ENCODE data around the gene TSHR.

TSHR gene

DNA sequence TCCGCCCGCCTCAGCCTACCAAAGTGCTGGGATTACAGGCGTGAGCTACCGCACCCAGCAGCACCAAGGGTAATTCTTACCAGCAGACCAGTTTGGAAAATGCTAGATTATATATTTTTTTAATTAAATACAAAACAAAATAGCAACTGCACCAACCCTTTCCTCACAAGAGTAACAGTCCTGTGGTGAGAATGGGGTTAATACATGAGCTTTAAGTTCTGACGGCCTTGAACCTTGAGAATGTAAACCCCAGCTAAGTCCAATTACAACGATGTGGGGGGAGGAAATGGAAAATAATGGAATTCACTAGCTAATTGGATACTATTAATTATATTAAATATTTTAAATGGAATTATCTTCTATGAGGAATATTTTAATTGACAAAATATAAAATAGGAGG lies 183.0 kb downstream of the TSHR start:
- no peak for DNase-seq (ENCODE audit: low read depth)

DNA sequence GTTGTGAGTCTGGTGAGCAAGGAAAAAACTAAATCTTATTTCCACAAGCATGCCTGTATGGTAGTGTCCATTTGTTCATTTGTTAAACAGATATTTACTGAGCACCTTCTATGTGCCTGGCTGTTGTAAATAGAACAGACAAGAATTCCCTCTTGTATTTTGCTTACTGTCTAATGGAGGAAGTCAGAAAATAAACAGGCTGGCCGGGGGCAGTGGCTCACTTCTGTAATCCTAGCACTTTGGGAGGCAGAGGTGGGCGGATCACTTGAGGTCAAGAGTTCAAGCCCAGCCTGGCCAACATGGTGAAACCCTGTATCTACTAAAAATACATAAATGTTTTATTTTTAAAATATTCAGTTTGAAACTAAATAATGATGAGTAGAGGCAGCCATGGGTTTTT lies 186.0 kb downstream of the TSHR start:
- no peak for DNase-seq (ENCODE audit: low read depth)

DNA sequence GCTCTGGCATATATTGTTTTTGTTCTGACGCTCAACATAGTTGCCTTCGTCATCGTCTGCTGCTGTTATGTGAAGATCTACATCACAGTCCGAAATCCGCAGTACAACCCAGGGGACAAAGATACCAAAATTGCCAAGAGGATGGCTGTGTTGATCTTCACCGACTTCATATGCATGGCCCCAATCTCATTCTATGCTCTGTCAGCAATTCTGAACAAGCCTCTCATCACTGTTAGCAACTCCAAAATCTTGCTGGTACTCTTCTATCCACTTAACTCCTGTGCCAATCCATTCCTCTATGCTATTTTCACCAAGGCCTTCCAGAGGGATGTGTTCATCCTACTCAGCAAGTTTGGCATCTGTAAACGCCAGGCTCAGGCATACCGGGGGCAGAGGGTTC lies 188.4 kb downstream of the TSHR start:
- no peak for DNase-seq (ENCODE audit: low read depth)

DNA sequence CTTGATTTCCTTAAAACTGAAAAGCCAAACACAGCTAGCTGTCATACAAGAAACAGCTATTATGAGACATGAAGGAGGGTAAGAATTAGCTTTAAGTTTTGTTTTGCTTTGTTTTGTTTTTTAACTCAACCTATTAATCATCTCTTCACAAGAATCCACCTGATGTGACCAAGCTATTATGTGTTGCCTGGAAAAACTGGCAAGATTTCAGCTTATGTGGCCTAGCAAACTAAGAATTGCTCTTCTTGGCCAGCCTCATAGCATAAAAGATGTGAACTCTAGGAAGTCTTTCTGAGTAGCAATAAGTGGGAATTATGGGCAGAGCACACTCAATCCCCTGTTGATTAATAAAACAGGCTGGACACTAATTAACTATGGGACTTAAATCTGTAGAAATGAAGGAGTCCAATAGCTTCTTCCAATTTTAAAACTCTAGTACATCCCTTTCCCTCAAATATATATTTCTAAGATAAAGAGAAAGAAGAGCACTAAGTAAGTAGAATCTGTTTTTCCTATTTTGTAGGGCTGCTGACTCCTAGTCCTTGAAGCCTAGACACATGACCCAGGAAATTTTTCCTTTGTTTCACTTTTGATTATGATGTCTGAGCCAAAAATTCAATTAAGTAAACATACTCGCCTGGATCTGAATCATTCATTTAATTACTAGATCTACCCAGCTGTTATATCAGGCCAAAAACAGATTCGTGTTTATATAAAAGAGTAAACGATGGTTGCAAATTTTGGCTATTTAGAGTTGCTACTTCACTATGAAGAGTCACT lies 189.6 kb downstream of the TSHR start:
- DNase-seq (ENCODE audit: low read depth) = no peak

DNA sequence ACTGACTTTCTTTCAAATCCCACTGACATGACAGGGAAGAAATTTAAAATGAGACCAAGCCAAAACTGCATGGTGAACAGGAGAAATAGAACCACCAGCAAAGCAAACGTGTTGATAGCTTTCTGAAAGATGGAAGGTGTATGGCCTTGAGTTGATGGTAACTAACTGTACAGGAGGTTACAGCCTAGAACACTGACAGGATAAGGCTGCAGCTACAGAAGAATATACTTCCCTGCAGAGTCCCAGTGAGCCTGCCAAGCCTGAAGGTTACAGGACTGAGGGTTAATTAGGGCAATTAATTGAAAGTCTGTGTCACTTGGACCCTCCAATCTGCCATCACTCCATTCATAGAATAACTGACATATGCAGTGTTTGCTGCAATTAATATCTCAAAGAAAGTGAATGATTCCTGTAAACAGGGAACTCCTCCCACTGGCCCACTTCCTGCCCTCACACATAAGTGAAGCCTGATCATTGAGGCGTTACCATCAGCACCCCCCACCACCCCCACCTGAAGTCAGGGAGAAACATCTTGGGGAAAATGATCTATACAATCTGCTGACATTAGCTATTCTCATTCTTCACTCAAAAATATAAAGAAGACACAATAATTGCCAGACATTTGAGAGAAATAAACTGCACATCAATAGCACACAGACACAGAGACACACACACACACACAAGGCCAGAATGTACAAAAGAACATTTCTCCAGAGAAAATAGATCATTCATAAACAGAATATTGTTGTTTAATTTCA lies 191.9 kb downstream of the TSHR start:
- no peak for DNase-seq (ENCODE audit: low read depth)

DNA sequence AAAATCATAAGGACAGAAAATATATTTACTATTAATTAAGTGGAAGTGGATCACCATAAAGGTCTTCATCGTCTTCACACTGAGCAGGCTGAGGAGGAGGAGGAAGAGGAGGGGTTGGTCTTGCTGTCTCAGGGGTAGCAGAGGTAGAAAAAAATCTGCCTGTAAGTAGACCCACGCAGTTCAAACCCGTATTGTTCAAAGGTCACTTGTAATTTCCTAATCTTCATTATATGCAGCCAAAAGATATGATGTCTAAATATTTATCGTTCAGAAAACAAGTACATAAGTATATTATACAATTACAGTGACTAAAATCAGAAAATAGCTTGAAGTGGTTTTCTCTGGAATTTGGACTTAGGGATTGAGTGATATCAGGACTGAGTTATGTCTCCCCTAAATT lies 193.2 kb downstream of the TSHR start:
- DNase-seq (ENCODE audit: low read depth) = no peak

DNA sequence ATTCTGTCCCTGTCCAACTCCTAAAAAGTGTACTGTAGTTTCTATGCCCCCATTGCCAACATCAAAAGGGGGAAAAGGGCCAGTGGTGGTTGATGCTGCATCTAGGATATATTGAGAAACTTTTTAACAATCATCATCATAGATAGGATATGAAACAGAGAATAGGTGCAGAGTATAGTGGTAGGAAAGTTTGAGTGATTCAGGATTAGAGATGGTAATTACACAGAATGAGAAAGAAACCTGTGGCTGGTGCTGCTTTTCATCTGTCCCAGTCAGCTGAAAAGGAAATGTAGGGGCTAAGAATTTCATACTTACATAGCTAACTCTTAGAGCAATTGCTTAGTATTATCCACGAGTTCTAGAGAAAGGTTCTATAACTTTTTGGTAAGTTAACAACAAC lies 197.8 kb downstream of the TSHR start:
- no peak for DNase-seq (ENCODE audit: low read depth)

DNA sequence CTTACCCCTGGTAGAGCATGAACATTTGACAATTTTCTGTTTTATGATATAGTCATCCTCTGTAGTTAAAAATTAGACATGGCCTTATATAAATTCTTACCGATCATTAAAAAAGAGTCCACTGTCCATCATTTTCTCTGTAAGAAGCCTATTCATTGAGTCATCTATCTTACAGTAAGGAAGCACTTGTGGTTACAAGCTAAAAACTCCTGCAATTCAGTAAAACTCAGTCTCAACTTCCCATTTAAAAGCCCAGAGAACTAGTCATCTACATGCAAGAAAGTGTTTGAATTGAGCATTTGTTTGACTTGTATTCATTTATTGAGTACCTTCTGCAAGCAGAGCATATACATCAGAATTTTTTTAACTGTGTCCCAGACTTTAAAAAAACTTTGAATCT lies 202.0 kb downstream of the TSHR start:
- no peak for DNase-seq (ENCODE audit: low read depth)

DNA sequence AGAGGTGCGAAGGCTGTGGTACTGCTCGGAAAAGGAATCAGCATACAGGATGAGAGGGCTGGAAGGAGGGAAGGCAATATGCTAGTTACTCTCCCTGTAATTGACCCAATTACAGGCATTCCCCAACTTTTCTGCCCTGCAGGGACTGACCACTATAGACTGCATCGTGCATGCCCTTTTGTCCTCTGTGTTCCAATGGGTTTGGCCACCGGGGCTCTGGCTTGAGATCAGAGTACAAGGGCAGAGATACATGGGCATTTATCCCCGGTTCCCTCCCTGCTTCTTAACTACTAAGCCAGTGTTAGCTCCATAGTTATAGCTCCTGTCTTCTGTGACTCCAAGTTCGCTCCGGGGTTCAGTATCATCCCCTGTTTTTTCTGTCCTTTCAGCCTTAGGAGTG lies 205.7 kb downstream of the TSHR start:
- DNase-seq (ENCODE audit: low read depth) = no peak

DNA sequence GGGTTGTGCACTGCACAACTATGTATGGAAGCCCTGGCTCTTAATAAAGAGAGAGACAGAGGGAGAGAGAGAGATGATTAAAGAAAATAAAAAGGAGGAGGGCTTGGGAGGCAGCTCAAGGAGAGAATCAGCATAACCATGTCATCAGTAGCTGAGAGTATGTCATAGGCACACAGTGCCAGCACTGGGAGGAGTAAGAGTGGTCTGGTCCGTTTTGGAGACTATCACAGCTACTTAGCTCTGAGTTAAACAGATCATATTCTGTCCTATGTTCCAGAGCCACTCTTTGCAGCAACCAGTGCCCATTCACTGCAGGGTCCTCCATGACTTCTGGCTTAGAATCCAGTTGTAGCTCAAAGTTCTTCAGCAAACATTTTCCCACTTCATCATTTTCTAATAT lies 206.3 kb downstream of the TSHR start:
- no peak for DNase-seq (ENCODE audit: low read depth)

DNA sequence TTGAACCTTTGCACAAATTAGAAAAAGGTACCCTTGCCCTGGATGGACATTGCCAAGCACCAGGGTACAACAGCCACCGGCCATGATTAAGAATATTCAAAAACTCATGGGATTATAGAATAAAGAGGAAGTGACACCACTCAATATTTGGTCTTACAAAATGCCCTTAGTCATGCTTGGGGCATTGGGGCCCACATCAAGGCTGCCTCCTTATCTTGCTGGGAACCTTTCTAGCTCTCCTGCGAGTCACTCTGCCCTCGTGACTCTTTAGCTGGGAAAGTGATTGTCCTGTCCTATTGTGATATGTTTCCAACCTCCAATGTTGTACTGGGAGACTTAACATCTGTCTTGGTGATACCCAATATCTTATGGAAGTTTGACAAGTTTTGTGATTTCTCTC lies 207.5 kb downstream of the TSHR start:
- no peak for DNase-seq (ENCODE audit: low read depth)

DNA sequence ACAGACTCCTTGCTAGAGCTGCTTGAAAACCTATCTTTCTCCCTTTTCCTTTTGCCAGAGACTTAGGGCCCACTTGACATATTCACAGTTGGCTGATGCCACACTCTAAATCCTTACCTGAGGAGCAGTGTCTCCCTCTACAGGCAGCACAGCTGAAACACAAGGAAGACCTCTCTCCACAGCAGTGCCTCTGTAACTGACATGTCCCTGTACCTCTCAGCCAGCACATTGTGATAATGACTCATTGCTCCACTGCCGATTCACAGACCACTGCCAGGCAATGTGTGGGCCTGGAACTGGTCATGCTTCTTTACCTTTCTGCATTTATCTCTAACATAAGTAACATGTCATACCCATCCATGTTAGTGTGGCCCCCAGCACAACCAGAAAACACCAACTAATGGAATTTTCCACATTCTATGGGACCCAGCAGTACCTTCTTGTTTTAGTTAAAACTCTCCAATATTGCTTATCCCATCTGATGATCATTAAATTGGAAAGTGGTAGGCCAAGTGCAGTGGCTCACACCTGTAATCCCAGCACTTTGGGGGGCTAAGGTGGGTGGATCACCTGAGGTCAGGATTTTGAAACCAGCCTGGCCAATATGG lies 208.8 kb downstream of the TSHR start:
- peak; percentile 28 for DNase-seq (ENCODE audit: low read depth)

DNA sequence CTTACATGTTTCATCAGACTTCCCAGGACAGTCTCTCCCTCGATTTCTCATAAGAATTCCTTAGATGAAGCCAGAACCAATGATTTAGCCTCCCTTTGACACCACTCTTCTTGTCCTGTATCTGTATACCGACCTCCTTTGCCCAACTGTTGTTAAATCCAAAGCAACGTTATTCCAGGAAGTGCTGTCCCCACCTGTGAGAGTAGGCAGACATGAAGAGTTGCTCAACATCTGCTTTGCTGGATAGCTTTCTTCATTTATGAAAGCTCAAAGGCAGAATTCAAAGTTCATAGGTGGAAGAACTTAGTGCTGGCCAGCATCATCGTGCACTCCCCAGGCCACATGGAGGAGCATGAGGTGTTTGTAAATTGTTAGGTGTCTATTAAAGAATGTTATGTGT lies 209.8 kb downstream of the TSHR start:
- no peak for DNase-seq (ENCODE audit: low read depth)

DNA sequence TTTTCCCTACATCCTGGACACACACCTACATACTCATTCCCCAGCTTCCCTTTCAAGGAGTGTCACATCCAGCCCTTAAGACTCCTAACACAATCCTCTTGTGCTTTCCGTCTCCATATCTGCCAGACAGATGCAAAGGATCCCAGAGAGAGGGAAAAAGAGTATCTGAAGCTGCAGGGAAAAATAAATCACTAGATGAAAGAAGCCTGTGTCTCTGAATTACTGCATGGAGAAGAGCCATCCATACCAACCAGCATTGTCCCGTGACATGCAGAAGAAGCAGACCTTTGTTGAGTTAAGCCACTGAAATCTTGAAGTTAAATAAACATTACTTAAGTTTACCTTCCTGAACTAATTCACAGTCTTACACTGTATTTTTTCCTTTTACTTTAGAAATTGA lies 210.7 kb downstream of the TSHR start:
- DNase-seq (ENCODE audit: low read depth) = no peak

DNA sequence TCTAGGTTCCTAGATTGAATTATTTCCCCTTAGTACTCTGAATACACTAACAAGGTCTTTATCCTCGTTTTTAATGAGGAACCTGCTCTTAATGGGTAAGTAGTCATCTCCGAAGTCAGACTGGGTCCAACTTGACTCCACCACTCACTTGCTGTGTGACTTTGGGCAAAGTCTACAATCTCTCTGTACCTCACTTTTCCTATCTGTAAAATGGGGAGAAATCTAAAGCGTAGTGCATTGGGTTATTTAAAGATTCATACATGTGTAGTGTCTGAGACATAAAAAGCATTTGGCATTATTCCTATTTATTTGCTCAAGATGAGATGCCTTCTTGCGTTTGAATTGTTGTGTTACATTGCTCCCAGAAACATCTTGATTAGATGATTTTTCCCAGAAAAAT lies 213.8 kb downstream of the TSHR start:
- DNase-seq (ENCODE audit: low read depth) = no peak

DNA sequence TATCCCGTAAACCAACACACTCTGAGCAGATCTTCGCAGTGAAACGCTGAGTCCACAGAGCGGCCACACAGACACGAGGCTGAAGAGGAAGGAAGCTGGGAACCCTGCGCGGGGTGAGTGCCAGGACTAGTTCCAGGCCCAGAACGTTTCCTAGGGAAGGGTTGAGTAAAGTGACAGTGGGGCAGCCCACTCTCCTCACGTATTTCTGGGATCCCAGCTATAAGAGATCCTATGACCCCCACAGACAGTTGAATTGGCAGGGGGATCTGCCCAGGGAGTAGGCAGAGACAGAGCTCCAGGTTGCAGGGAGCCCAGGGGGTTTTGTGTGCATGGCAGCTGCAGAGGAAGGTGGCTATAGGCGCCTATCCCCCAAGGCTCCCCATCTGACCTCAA lies 214.3 kb downstream of the TSHR start:
- no peak for DNase-seq (ENCODE audit: low read depth)

DNA sequence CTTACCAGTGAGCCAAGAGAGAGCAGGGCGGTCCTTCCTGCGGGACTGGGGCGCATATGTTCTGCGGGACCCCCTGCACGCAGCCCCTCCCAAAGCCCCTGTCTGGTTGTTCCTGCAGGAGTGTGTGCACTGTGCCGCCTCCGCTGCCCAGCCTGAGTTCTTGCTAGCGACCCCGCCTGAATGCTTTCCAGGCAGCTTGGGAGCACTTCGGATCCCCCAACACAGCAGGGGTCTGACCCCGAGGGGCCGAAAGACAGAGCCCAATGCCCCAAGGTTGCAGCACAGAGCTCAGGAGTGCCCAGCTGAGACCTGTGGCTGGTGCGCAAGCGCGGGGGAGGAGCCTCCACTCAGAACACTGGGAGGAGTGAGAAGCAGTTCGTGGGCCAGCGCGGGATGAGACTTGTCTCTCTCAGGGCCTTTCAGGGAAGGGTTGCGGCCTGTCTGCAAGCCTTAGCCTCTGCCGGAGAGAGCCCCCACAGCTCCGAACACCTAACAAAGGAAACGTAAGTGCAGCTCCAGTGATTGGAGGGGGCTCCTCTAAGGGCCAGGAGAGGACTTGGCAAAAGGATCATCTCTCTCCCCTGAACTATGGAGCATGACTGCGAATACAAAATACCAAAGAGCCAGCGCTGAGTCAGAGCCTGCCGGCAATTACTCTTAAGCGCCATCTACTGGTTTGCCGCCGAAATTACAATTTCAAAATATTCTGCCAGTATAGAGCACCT lies 214.8 kb downstream of the TSHR start:
- DNase-seq (ENCODE audit: low read depth) = peak; percentile 84

DNA sequence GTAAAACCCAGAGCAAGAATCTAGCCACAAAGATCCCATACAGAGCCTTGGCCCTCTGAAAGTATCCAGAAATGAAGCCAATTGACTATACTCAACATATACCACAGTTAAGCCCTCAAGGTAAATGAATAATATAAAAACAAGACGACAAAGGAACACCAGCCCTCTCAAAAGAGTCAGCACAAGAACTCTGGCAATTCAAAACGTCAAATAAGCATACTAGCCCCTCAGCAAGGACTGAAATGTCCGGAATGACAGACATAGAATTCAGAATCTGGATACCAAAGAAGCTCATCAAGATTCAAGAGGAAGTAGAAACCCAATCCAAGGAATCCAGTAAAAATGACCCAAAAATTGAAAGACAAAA lies 215.4 kb downstream of the TSHR start:
- no peak for DNase-seq (ENCODE audit: low read depth)

DNA sequence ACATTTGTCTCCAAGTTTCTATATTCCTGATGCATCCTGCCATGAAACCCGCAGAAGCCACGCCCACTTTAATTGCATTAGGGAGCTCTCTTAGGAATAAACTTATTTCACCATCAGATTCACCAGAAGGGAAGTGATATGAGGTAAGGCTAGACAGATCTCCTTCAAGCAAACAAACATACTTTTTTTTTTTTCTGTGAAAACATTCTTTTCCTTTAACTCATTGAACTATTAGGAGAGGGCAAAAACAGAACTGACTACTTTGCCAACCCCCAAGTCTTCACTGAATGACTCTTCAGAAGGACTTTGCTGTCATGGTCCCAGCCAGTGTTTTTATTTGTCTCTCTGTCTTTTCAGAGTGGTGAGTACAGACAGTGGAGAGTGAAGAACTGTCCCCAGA lies 216.9 kb downstream of the TSHR start:
- DNase-seq (ENCODE audit: low read depth) = no peak

DNA sequence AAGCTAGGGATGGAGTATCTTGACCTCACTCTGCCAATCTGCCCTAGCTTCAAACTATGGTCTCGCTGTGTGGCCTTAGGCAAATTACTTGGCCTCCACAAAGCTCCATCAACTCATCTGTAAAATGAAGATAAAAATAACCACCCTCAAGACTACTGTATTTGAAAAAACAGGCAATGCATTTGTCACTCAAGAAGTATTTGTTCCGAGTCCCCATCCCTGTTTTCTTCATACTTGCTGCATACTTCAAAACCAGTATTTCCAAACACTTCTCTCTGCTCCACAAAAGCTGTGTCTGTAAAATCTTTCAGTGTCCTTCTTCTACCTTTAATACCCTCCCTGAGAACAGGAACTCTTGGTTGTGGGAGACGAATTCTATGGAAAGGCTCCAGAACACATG lies 217.5 kb downstream of the TSHR start:
- DNase-seq (ENCODE audit: low read depth) = no peak

DNA sequence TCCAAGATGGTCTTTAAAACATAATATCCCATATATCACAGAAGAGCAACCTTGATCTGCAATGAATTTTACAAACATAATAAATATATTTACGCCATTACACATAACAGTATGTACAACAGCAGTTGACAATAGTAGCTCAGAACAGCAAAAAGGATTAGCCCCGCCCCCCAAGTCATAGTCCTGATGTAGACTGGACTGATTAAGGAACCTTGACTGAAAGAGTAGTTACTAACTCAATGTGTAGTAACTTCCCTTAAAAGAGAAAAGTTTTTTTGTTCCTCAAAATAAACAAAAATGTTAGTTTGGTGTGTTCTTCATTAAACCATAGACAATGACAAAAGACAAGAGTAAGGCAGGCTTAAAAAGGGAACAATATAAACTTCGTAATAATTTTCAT lies 220.8 kb downstream of the TSHR start:
- no peak for DNase-seq (ENCODE audit: low read depth)

DNA sequence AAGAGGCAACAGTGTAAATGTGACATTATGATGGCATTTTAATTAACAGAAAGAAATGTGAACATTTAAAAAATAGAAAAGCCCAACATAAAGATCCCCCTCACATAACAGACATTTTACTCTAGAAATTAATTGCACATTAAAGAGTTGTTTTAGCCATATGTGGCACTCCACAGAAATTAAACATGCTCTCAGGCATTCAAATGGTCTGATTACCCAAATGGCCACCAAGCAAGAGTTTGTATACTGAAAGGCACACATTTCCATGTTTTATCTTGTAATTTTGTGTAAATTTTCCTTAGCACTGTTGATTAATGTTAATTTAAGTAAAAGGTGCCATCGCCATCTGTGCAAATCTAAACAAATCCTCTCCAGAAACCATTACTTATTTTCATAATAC lies 221.8 kb downstream of the TSHR start:
- no peak for DNase-seq (ENCODE audit: low read depth)

DNA sequence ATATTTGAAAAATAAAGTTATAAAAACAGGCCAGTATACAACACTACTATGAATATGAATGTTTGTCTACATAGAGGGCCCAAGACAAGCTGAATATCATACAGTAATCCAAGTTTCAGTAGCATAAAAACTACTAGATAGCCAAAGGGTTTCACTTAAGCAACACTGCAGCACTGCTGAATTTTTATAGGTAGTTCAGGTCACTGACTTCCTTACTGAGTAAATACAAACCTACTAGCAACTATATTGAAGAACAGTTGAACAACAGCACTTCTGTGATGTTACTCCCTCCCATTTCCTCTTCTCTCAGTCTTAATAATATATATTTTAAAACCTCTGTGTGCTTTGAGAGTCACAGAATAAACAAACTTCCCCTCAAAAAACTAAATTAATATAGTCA lies 222.6 kb downstream of the TSHR start:
- DNase-seq (ENCODE audit: low read depth) = no peak

Data from stimulated activated CD8-positive, alpha-beta memory T cell treated with anti-CD3 and anti-CD28 coated beads, Interleukin-4, amount 100 ng/mL, for 24 hours (primary cell).